GM18502 (cell line): ENCODE measurements around the gene S100A3.
"Not testable (repeated sequence)": the region's sequence is repeated elsewhere in the genome, so short reads cannot be mapped to it uniquely, and the experiment has no call there.

Source experiments
- ATAC-seq: cut with Tn5 transposase; IDR thresholded peaks from one replicate; pipeline ENCODE4 v1.9.1; 2021; ENCODE audit warnings: mild to moderate bottlenecking; ENCODE audit not compliant: unreplicated experiment, poor library complexity

The S100A3 gene

GRCh38 chr1:153570874-153571273 lies 21.8 kb upstream of the S100A3 start:
- no peak for ATAC-seq

- no peak for ATAC-seq
Measured at GRCh38 chr1:153569465-153569864, 20.4 kb upstream of the S100A3 start.

GRCh38 chr1:153568367-153569099 lies 19.5 kb upstream of the S100A3 start:
- no peak for ATAC-seq

- ATAC-seq: no peak
Measured at GRCh38 chr1:153567621-153568366, 18.7 kb upstream of the S100A3 start.

GRCh38 chr1:153566414-153567371 lies 17.6 kb upstream of the S100A3 start:
- ATAC-seq: peak; percentile 45

DNA sequence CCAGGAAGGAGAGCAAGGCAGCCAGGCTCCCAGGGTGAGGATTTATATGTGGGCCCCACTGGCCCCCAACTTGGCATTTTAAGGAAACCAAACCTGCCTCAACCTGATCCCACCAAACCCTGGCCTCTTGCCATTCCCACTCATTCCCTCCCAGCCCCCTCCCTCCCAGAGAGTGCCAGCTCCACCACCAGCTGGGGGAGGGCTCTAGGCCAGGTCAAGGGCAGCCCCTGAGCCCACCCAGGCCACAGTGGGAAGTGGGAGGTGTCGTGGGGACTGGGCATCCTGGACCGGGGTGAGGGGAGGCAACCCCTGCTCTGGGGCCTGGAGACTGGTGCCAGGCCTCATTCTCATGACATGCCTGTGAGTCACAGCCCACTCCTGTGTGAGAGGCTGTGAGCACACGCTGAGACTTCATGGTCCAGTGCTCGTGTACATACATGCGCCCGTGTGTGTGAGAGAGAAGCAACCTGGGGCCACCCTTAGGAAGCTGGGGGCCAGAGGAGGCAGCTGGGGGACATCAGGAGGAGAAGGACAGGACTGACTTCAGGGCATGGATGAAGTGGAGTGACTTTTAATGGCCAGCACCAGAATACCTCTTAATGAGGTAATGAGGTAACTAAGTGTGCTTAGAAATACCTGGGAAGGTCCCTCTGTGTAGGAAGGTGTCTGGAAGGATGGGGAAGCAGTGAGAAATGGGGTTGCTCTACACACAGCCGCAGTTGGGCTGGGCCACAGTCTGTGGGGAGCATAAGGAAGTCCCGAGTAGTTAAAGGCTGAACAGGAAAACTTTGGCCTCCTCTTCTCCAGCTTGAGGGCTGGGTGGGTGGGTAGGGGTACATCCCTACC lies 16.7 kb upstream of the S100A3 start, which contains the start of gene S100A2:
Gene S100A2 (minus strand): TSS at position 316 of the 846 bp plus-strand sequence. CDS start 1,967 bp downstream, outside the sequence.
- peak; percentile 53 for ATAC-seq

- no peak for ATAC-seq
Measured at GRCh38 chr1:153563991-153564390, 14.9 kb upstream of the S100A3 start.

GRCh38 chr1:153563483-153563901 lies 14.4 kb upstream of the S100A3 start:
- ATAC-seq: no peak

DNA sequence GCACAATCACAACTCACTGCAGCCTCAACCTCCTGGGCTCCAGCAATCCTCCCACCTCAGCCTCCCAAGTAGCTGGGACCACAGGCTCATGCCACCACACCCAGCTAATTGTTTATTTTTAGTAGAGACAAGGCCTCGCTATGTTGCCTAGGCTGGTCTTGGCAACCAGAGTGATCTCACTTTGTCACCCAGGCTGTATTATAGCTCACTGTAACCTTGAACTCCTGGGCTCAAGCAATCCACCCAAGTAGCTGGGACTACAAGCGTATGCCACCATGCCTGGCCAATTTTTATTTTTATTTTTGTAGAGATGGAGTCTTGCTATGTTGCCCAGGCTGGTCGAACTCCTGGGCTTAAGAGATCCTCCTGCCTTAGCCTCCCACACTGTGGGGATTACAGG lies 13.0 kb upstream of the S100A3 start:
- not testable (repeated sequence) for ATAC-seq

DNA sequence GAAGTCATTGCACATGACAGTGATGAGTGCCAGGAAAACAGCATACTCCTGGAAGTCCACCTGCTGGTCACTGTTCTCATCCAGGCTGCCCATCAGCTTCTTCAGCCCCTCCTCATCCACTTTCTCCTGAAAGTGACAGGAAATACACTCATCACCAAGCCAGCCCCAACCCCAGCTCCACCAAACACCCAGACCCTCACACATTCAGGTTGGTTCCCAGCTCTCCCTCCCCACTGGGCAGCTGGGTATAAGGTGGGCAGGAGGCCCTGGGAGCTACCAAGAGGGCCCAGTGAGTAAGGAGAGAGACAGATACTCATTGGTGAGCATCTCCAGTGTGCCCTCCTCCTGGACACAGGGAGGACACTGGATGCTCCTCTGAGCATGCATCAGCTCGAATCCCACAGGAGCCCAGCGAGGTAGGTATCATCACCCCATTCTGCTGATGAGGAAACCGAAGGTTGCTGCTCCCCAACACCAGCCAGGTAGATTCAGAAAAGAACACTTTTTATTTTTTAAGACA lies 12.5 kb upstream of the S100A3 start:
- no peak for ATAC-seq

GRCh38 chr1:153560771-153561465 lies 11.9 kb upstream of the S100A3 start:
- ATAC-seq: no peak

- ATAC-seq: no peak
Measured at GRCh38 chr1:153560241-153560640, 11.2 kb upstream of the S100A3 start.

DNA sequence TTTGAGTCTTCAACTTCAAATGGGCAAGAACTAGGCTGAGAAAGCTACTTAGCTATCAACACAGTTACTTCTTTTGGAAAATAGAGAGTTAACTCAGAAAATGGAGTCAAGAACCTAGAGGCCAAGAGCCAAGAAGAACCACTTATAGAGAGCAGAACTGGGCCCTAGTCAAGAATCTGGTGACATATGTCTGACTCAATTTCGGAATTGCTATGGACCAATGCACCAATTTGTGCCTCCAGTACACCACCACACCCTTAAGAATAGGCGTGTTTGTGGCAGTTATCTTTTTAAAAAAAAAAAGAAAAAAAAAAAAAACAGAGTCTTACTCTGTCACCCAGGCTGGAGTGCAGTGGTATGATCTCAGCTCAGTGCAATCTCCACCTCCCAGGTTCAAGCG lies 8.8 kb upstream of the S100A3 start:
- no peak for ATAC-seq

DNA sequence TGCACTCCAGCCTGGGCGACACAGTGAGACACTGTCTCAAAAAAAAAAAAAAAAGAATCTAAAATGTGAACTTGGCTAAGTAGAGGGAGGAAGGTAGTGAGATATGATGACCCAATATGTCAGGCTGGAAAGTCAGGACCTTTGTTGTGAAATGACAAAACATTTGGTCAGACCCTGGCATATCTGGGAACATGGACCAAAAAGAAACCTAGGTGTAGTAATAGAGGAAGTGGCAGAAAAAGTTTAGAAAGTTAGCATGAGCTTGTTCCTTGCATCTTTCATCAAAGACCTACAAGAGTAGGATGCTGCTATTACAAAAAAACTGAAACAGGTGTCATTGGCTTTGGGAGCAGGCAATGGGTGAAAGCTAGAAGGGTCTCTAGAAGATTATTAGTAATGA lies 7.3 kb upstream of the S100A3 start:
- no peak for ATAC-seq

- no peak for ATAC-seq
Measured at GRCh38 chr1:153553830-153554541, 4.9 kb upstream of the S100A3 start.

- no peak for ATAC-seq
Measured at GRCh38 chr1:153553096-153553495, 4.0 kb upstream of the S100A3 start.

- ATAC-seq: no peak
Measured at GRCh38 chr1:153552335-153552734, 3.3 kb upstream of the S100A3 start.

GRCh38 chr1:153550827-153551500 lies 1.9 kb upstream of the S100A3 start:
- no peak for ATAC-seq
